Stimulated activated CD8-positive, alpha-beta memory T cell treated with anti-CD3 and anti-CD28 coated beads, Interleukin-2, amount 100 ng/mL, for 48 hours (primary cell): ENCODE data around the gene DENND1B.
"Not testable (repeated sequence)": the region's sequence is repeated elsewhere in the genome, so short reads cannot be mapped to it uniquely, and the experiment has no call there.

Source experiments
- DNase-seq, 2 donors: peaks; one replicate each; pipeline ENCODE4 v3.0.0-alpha.2; 2020; ENCODE audit warnings: low read depth in 2 of 2

Gene DENND1B

GRCh38 chr1:197557302-197557701 lies 218.0 kb downstream of the DENND1B start:
- DNase-seq, result no peak

- DNase-seq, result no peak
Observed at GRCh38 chr1:197553281-197553680, 222.0 kb downstream of the DENND1B start.

GRCh38 chr1:197546989-197547388 lies 228.3 kb downstream of the DENND1B start:
- DNase-seq, result no peak

GRCh38 chr1:197544553-197544952 lies 230.7 kb downstream of the DENND1B start:
- DNase-seq, result no peak

GRCh38 chr1:197544130-197544529 lies 231.2 kb downstream of the DENND1B start:
- DNase-seq, result no peak

GRCh38 chr1:197541411-197541810 lies 233.9 kb downstream of the DENND1B start:
- no peak for DNase-seq

- DNase-seq, result no peak
Observed at GRCh38 chr1:197526736-197527371, 248.4 kb downstream of the DENND1B start.

- no peak for DNase-seq
Observed at GRCh38 chr1:197521118-197521739, 254.1 kb downstream of the DENND1B start.

- no peak for DNase-seq
Observed at GRCh38 chr1:197519741-197520334, 255.4 kb downstream of the DENND1B start.

GRCh38 chr1:197515421-197515820 lies 259.9 kb downstream of the DENND1B start:
- DNase-seq, result no peak

GRCh38 chr1:197510691-197511378 lies 264.4 kb downstream of the DENND1B start:
- DNase-seq, result no peak

GRCh38 chr1:197496722-197497121 lies 278.6 kb downstream of the DENND1B start:
- no peak for DNase-seq

GRCh38 chr1:197491505-197491904 lies 283.8 kb downstream of the DENND1B start:
- DNase-seq, result not testable (repeated sequence)

- DNase-seq, result no peak
Observed at GRCh38 chr1:197486946-197487345, 288.3 kb downstream of the DENND1B start.

GRCh38 chr1:197485790-197486189 lies 289.5 kb downstream of the DENND1B start:
- DNase-seq, result no peak

GRCh38 chr1:197481101-197481500 lies 294.2 kb downstream of the DENND1B start:
- DNase-seq, result no peak

- DNase-seq, result no peak
Observed at GRCh38 chr1:197480446-197480845, 294.8 kb downstream of the DENND1B start.

- DNase-seq, result no peak
Observed at GRCh38 chr1:197472141-197472540, 303.1 kb downstream of the DENND1B start.

GRCh38 chr1:197471248-197471985 lies 303.9 kb downstream of the DENND1B start:
- DNase-seq, result no peak

GRCh38 chr1:197470330-197470729 lies 304.9 kb downstream of the DENND1B start:
- no peak for DNase-seq

- no peak for DNase-seq
Observed at GRCh38 chr1:197469620-197470210, 305.6 kb downstream of the DENND1B start.
